GM20000 (cell line): ENCODE data around the gene MALL.
"Not testable (repeated sequence)": the region's sequence is repeated elsewhere in the genome, so short reads cannot be mapped to it uniquely, and the experiment has no call there.

Experiments
- DNase-seq: peaks from one replicate; pipeline ENCODE4 v3.0.0; 2012; ENCODE audit warnings: low spot score
- TF ChIP-seq, protein P1 (sequence below): IDR thresholded peaks from 2 replicates; pipeline ENCODE4 v1.5.1; 2012; ENCODE audit warnings: mild to moderate bottlenecking, control low read depth; ENCODE audit errors: extremely low read depth, missing control alignments

MALL gene

DNA sequence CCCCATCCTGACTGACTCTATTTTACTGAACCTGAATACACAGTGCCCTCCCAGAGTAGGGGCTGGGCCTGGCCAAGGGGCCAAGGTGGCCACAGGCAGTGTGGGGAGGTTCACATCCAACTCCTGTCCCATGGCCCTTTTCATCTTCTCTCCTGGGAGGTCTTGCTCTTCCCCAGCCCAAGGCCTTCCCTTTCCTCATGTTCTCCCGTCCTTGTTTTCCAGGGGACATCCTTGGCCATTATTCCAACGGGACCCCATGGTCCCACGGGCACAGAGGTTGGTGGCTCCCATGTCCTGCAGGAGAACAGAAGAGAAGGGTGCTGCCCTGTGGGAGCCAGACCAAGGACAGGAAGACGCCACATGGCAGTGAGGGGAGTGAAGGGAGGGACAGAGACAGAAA lies 10.4 kb downstream of the MALL start:
- TF ChIP-seq, protein P1, sequence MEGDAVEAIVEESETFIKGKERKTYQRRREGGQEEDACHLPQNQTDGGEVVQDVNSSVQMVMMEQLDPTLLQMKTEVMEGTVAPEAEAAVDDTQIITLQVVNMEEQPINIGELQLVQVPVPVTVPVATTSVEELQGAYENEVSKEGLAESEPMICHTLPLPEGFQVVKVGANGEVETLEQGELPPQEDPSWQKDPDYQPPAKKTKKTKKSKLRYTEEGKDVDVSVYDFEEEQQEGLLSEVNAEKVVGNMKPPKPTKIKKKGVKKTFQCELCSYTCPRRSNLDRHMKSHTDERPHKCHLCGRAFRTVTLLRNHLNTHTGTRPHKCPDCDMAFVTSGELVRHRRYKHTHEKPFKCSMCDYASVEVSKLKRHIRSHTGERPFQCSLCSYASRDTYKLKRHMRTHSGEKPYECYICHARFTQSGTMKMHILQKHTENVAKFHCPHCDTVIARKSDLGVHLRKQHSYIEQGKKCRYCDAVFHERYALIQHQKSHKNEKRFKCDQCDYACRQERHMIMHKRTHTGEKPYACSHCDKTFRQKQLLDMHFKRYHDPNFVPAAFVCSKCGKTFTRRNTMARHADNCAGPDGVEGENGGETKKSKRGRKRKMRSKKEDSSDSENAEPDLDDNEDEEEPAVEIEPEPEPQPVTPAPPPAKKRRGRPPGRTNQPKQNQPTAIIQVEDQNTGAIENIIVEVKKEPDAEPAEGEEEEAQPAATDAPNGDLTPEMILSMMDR = no peak

DNA sequence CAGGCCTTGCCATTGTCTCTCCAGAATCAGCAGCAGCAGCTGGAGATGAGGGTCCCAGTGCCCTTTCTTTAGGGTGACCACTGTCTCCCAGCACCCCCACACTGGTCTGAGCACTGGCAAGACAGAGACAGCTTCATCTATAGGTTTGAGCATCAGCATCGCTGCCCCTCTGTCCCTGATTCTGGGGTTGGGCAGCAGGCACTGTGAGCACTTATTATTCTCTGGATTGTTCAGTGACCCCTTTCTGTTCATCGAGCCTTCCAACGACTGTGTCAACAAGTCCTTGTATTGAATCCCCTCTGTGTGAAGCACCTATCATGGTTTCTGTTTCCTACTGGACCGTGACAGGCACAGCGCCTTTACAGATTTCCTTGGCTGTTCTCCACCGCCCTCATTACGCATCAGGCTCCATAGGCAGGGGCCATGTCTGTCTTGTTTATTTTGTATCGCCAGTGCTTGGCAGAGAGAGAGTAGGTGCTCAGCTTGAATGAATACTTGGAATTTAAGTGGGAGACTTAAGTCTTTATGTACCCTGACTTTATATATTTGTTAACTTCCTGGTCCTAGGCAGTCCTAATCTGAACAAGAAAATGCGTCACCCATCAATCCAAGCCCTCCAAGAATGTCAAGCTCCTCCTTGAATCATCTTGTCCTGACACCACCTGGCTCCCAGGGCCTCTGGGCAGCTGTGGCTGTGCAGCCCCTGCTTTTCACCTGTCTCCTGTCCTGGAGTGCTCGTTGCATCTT lies 11.4 kb downstream of the MALL start:
- no peak for DNase-seq
- TF ChIP-seq, protein P1 = no peak

More for the DNA sequence above, 10.4 kb downstream of the MALL start:
- no peak for DNase-seq

DNA sequence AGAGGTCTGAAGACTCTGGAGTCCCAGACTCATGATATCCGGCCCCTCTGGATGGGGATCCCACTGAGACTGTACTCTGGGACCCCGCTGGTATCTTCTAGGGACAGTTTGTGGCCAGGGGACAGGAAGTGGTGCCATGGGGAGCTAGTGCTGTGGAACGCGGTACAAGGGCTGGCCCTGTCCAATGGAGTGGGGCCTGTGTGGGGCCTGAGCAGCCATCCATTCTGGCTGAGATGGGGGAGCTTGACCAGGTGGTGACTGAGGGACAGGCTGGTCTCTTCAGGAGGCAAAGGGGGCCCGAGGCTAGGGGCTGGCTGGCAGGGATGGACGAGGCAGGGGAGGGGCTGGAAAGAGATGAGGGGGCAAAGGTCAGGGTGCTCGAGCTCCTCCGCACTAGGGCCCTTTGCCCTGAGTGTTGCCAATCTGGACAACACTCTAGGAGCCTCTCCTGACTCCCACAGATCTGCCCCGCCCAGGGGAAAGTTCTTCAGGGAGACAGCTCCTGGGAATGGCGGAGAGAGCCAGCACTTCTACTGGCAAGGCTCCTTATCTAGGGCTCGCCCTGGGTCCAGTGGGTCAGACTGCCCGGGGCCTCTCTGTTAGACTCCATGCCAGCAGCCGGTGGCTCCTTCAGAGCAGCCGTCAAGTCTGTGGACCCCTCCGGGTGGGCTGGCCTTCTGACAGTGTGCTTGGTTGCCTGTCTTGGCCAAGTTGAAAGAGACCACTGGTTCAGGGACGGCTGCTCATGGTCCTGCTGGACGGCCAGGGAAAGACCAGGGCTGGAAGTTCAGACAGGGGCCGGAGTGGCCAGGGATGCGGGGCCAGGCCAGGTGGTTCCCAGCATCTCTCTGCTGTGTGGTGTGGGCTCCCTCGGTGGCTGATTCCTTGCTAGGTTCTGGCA lies 12.3 kb downstream of the MALL start:
- TF ChIP-seq, protein P1 = no peak

DNA sequence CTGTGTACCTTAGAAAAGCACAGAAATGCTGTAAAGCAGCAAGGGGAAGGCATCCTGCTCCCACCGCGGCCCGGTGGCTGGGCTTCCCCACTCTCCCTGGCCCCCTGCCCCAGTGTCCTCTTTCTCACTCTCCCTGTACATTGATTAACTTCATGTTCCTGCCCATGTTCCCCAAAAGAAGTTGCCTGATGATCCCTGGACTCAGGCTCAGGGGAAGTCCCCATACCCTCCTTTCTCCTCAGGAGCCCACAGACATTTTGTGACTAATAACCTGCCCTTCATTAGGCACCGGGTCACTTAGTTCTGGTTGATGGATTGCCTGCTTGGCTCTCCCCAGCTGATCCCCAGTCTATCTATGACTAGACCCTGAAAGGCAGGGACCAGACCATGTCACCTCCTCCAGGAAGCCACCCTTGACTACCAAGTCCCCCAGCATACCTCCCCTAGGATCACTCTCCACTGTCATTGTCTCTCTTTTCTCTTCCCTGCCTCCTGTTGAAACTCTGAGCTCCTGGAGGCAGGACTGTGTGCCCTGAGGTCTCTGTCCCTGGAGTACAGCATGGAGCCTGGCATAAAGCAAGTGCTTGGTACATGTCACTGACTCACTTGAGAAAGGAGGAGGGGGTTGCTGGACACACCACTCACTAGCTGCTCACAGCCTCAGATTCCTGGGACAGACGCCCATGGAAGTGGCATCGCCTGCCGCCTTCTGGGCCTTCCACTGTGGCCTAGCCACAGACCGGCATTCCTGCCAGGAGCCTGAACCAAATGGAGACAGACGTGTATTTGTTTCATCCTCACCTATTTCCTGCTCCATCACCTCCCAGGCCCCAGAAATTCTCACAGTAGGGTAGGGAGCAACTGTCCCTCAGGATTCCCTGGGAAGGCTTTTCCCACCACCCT lies 13.5 kb downstream of the MALL start:
- TF ChIP-seq, protein P1 = no peak
- DNase-seq = no peak

More for the DNA sequence above, 12.3 kb downstream of the MALL start:
- DNase-seq = no peak

DNA sequence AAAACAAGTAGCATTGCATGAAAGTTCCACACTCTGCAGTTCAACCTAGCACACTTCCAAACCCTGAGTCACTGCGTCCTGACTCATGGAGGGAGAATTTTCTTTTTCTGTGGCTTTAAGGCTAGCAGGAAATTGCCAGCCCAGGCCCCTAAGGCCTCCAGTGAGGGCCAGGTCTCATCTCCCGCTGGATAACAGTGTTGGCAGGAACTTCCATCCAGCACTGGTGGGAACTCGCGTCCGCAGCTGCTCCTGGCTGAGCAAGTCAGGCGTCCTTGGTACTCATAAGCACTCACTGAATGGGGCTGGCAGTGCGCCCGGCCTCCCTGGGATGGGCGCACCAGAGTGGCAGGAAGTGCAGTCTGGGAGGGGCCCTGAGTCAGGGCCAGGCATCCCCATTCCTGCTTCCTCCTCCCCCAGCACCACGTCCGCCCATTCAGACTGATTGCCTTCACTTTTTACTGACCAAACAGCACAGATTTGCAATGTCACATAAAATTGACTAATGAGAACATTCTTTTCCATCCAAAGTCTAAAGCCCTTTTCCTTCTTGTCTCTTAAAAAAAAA lies 14.3 kb downstream of the MALL start:
- TF ChIP-seq, protein P1 = no peak
- DNase-seq = no peak

DNA sequence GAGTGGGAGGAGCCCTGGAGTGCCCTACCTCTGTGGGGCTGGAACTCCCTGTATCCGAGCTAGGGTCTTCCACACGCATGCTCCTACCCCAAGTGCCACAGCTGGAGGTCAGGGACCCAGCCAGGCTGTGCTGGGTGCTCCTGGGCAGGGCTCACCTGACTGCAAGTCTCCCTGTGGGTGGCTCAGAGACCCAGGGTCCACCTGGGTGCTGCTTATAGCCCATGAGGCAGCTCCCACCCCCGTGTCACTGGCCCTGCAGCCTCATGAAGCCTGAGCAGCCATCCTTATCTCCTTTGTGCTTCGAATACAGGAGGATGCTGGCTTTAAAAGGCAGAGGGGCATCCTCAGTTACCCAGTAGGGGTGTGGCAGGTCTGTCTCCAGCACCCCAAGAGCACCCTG lies 14.7 kb downstream of the MALL start:
- not testable (repeated sequence) for DNase-seq

DNA sequence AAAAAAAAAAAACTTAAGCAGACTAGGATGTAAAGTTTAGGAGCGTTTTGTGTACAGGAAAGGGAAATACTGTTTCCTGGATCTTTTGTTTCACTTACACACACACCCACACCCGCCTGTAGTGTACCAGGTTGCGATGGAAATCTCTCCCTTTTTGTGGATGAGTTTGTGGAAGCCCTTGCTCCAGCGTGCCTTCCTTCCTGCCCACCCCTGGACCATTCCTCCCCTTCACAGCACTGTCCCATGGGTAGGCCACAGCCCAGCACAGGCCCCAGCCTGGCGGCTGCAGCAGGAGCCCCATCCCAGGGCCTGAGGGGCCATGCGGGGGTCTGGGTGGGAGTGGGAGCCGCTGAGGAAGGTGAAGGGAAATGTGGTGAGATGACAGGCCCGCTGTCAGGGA lies 15.1 kb downstream of the MALL start:
- TF ChIP-seq, protein P1 = no peak
- no peak for DNase-seq
